ENCODE measurements around the gene TSPAN17.

- TF ChIP-seq EZH2 (IDR thresholded peaks at IDR 0.05; ENCODE audit: borderline replicate concordance, low read depth, low read length, poor library complexity, severe bottlenecking) (no peak), CTCF (conservative IDR thresholded peaks at IDR 0.05; ENCODE audit: low read depth, low read length) (no peak)
Observed at GRCh38 chr5:176620333-176620981, 26.8 kb upstream of the TSPAN17 start.

All from A673 (cell line).